HepG2 (cell line): ENCODE results near the gene PSMD2. TPM values are rescaled to one million over a fixed set of nuclear protein-coding genes. Genes with fewer than 3 reads are reported as not detected.

Experiments used
- AHR ChIP-seq: IDR thresholded peaks from 2 replicates; pipeline ENCODE4 v1.6.1; 2018; ENCODE audit warnings: missing genetic modification reagents, missing compliant biosample characterization
- BORCS8-MEF2B ChIP-seq: sonication (generic); formaldehyde crosslinking; IDR thresholded peaks from 2 replicates; pipeline ENCODE4 v1.8.0; 2022; ENCODE audit warnings: mild to moderate bottlenecking, missing genetic modification reagents
- CENPX ChIP-seq: sonication (generic); formaldehyde crosslinking; IDR thresholded peaks from 2 replicates; pipeline ENCODE4 v1.9.0; 2021; ENCODE audit warnings: mild to moderate bottlenecking, missing genetic modification reagents, moderate library complexity
- KAT7 ChIP-seq: IDR thresholded peaks from 2 replicates; pipeline ENCODE4 v1.6.1; 2018; ENCODE audit warnings: borderline replicate concordance, missing compliant biosample characterization
- KLF15 ChIP-seq: sonication (generic); formaldehyde crosslinking; IDR thresholded peaks from 2 replicates; pipeline ENCODE4 v1.8.1; 2023; ENCODE audit warnings: borderline replicate concordance, mild to moderate bottlenecking, inconsistent platforms, missing genetic modification reagents, mixed read lengths
- MEIS2 ChIP-seq: sonication (generic); formaldehyde crosslinking; IDR thresholded peaks from 2 replicates; pipeline ENCODE4 v1.9.0; 2021; ENCODE audit warnings: mild to moderate bottlenecking, missing genetic modification reagents
- NBN ChIP-seq: fragments of 450-650 bp; conservative IDR thresholded peaks from 2 replicates; pipeline ENCODE4 v1.6.1; 2017
- NR2F6 ChIP-seq, 2 experiments: IDR thresholded peaks; 2 replicates each; pipeline ENCODE4 v1.6.1; 2016; ENCODE audit warnings: antibody characterized with exemption in 1 of 2, mild to moderate bottlenecking in 1 of 2
- PHF8 ChIP-seq: sonication (generic); formaldehyde crosslinking; IDR thresholded peaks from 2 replicates; pipeline ENCODE4 v1.5.0; 2020; ENCODE audit warnings: missing genetic modification reagents
- POLR2A ChIP-seq, 2 experiments: IDR thresholded peaks; 2 replicates each; pipeline ENCODE4 v1.6.1; 2011; ENCODE audit warnings: low read depth in 2 of 2, low read length in 2 of 2, mild to moderate bottlenecking in 1 of 2, moderate library complexity in 1 of 2; ENCODE audit not compliant: insufficient read depth in 1 of 2
- RFX1 ChIP-seq: fragments of 450-650 bp; IDR thresholded peaks from 2 replicates; pipeline ENCODE4 v1.6.1; 2017
- STAG1 ChIP-seq: sonication (generic); formaldehyde crosslinking; IDR thresholded peaks from 2 replicates; pipeline ENCODE4 v1.4.0; 2020; ENCODE audit warnings: missing genetic modification reagents
- TBL1XR1 ChIP-seq: fragments of 150-350 bp; IDR thresholded peaks from 2 replicates; pipeline ENCODE4 v1.6.1; 2014; ENCODE audit warnings: borderline replicate concordance, low read length; ENCODE audit not compliant: partially characterized antibody
- ZBTB7A ChIP-seq: sonication (generic); formaldehyde crosslinking; IDR thresholded peaks from 2 replicates; pipeline ENCODE4 v1.8.0; 2022; ENCODE audit warnings: mild to moderate bottlenecking, missing genetic modification reagents
- ZFP1 ChIP-seq: IDR thresholded peaks from 2 replicates; pipeline ENCODE4 v1.6.1; 2016
- ZNF136 ChIP-seq: sonication (generic); formaldehyde crosslinking; IDR thresholded peaks from 2 replicates; pipeline ENCODE4 v1.8.1; 2022; ENCODE audit warnings: low read depth, mild to moderate bottlenecking, moderate library complexity, missing genetic modification reagents
- ZNF292 ChIP-seq: sonication (generic); formaldehyde crosslinking; IDR thresholded peaks from 2 replicates; pipeline ENCODE4 v1.8.1; 2022; ENCODE audit warnings: mild to moderate bottlenecking, low read depth, missing genetic modification reagents, borderline replicate concordance
- ZNF383 ChIP-seq: sonication (generic); formaldehyde crosslinking; IDR thresholded peaks from 2 replicates; pipeline ENCODE4 v1.4.0; 2020; ENCODE audit warnings: missing genetic modification reagents, mild to moderate bottlenecking, borderline replicate concordance
- ZNF547 ChIP-seq: sonication (generic); formaldehyde crosslinking; IDR thresholded peaks from 2 replicates; pipeline ENCODE4 v1.5.1; 2020; ENCODE audit warnings: mild to moderate bottlenecking, missing genetic modification reagents
- ZNF556 ChIP-seq: sonication (generic); formaldehyde crosslinking; IDR thresholded peaks from 2 replicates; pipeline ENCODE4 v1.4.0; 2020; ENCODE audit warnings: mild to moderate bottlenecking, missing genetic modification reagents, borderline replicate concordance
- ZNF747 ChIP-seq: sonication (generic); formaldehyde crosslinking; IDR thresholded peaks from 2 replicates; pipeline ENCODE4 v1.8.1; 2023; ENCODE audit warnings: missing genetic modification reagents, mild to moderate bottlenecking, borderline replicate concordance
- ZNF75D ChIP-seq: sonication (generic); formaldehyde crosslinking; IDR thresholded peaks from 2 replicates; pipeline ENCODE4 v1.8.1; 2023; ENCODE audit warnings: missing genetic modification reagents, mild to moderate bottlenecking, borderline replicate concordance
- ZNF777 ChIP-seq: sonication (generic); formaldehyde crosslinking; IDR thresholded peaks from 2 replicates; pipeline ENCODE4 v1.4.0; 2020; ENCODE audit warnings: missing genetic modification reagents
- ZNF792 ChIP-seq: IDR thresholded peaks from 2 replicates; pipeline ENCODE4 v1.6.1; 2016
- polyA plus RNA-seq, 8 experiments: library from polyadenylated mRNA; depleted of rRNA in 3 of 8; stranded (reverse) in 7 of 8; unstranded in 1 of 8; fragments of >200 nt; fragmentation: Illumina TruSeq in 4 of 8; extraction: Trizol in 4 of 8; gene quantifications; 2 replicates each; pipeline versions ENCODE4 v1.2.1 to v1.2.3, GENCODE V29; 2011 to 2016; ENCODE audit warnings: low read depth in 4 of 8, missing spikeins in 1 of 8, mixed read lengths in 1 of 8; ENCODE audit not compliant: insufficient read depth in 1 of 8
- total RNA-seq, 5 experiments: library from RNA; depleted of rRNA; stranded (reverse); fragments of >200 nt; fragmentation: Illumina TruSeq; extraction: Trizol; gene quantifications; 2 replicates each; pipeline ENCODE4 v1.2.3, GENCODE V29; 2016; ENCODE audit warnings: low read depth in 1 of 5
- TF ChIP-seq, protein P1 (sequence below): sonication (generic); formaldehyde crosslinking; IDR thresholded peaks from 2 replicates; pipeline ENCODE4 v1.4.0; 2020; ENCODE audit warnings: missing genetic modification reagents
- TF ChIP-seq, protein P2 (sequence below): sonication (generic); formaldehyde crosslinking; IDR thresholded peaks from 2 replicates; pipeline ENCODE4 v1.4.0; 2020; ENCODE audit warnings: missing genetic modification reagents, mild to moderate bottlenecking, borderline replicate concordance
- TF ChIP-seq, protein P3 (sequence below): sonication (generic); formaldehyde crosslinking; IDR thresholded peaks from 2 replicates; pipeline ENCODE4 v1.5.0; 2020; ENCODE audit warnings: missing genetic modification reagents
- TF ChIP-seq, protein P4 (sequence below): sonication (generic); formaldehyde crosslinking; IDR thresholded peaks from 2 replicates; pipeline ENCODE4 v1.8.1; 2023; ENCODE audit warnings: mild to moderate bottlenecking, missing genetic modification reagents

Gene PSMD2
- total and polyA plus RNA-seq, 2 of the 13 experiments (the other 11 are each of a cell fraction or from before 2014, with no cell fraction given) = 125 to 200 TPM

DNA sequence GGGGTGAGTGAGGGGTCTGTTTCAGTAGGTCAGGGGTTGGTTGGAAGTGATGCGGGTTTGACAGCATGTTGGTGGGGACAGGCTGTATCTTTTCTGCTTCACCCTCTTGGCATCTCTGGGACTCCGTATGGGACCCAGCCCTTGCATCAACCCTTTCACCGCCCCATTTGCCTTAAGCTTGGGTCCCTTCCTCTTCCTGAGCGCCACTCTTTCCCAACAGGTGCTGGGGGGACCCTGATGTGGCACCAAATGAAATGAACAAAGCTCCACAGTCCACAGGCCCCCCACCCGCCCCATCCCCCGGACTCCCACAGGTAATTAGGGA, 16.5 kb downstream of the PSMD2 start (continued):
- TF ChIP-seq KAT7 (CRISPR knock-in tag) = 0 out of 2 replicates have a peak, but pooled peaks have one; percentile 1
- no peak for TF ChIP-seq ZBTB7A (CRISPR knock-in tag)
- 0 out of 4 replicates have a peak, but pooled peaks have one; percentile 1 to 35 for TF ChIP-seq POLR2A (IDR thresholded peaks at IDR 0.05; ENCODE audit: insufficient read depth in 1 of 2, low read depth in 2 of 2, low read length in 2 of 2)
- TF ChIP-seq RFX1 = no peak
- no peak for TF ChIP-seq CENPX (CRISPR knock-in tag)
- TF ChIP-seq PHF8 (CRISPR knock-in tag) = peak; percentile 4; the same call in 1 of the 2 replicates
- no peak for TF ChIP-seq AHR
- TF ChIP-seq ZNF792 (CRISPR knock-in tag) = no peak
- TF ChIP-seq ZNF136 = no peak
- TF ChIP-seq TBL1XR1 = no peak
- TF ChIP-seq, protein P1, sequence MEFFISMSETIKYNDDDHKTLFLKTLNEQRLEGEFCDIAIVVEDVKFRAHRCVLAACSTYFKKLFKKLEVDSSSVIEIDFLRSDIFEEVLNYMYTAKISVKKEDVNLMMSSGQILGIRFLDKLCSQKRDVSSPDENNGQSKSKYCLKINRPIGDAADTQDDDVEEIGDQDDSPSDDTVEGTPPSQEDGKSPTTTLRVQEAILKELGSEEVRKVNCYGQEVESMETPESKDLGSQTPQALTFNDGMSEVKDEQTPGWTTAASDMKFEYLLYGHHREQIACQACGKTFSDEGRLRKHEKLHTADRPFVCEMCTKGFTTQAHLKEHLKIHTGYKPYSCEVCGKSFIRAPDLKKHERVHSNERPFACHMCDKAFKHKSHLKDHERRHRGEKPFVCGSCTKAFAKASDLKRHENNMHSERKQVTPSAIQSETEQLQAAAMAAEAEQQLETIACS (CRISPR knock-in tag) = no peak
- TF ChIP-seq, protein P2, sequence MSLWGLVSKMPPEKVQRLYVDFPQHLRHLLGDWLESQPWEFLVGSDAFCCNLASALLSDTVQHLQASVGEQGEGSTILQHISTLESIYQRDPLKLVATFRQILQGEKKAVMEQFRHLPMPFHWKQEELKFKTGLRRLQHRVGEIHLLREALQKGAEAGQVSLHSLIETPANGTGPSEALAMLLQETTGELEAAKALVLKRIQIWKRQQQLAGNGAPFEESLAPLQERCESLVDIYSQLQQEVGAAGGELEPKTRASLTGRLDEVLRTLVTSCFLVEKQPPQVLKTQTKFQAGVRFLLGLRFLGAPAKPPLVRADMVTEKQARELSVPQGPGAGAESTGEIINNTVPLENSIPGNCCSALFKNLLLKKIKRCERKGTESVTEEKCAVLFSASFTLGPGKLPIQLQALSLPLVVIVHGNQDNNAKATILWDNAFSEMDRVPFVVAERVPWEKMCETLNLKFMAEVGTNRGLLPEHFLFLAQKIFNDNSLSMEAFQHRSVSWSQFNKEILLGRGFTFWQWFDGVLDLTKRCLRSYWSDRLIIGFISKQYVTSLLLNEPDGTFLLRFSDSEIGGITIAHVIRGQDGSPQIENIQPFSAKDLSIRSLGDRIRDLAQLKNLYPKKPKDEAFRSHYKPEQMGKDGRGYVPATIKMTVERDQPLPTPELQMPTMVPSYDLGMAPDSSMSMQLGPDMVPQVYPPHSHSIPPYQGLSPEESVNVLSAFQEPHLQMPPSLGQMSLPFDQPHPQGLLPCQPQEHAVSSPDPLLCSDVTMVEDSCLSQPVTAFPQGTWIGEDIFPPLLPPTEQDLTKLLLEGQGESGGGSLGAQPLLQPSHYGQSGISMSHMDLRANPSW = no peak
- no peak for TF ChIP-seq ZFP1
- no peak for TF ChIP-seq ZNF292 (CRISPR knock-in tag)
- TF ChIP-seq NBN = no peak
- 0 out of 2 replicates have a peak, but pooled peaks have one; percentile 44 for TF ChIP-seq ZNF556 (CRISPR knock-in tag)
- no peak for TF ChIP-seq ZNF75D (CRISPR knock-in tag)
- no peak for TF ChIP-seq STAG1
- TF ChIP-seq, protein P3, sequence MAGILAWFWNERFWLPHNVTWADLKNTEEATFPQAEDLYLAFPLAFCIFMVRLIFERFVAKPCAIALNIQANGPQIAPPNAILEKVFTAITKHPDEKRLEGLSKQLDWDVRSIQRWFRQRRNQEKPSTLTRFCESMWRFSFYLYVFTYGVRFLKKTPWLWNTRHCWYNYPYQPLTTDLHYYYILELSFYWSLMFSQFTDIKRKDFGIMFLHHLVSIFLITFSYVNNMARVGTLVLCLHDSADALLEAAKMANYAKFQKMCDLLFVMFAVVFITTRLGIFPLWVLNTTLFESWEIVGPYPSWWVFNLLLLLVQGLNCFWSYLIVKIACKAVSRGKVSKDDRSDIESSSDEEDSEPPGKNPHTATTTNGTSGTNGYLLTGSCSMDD (CRISPR knock-in tag) = no peak
- TF ChIP-seq NR2F6 (IDR thresholded peaks at IDR 0.05) = no peak
- TF ChIP-seq NR2F6 (CRISPR knock-in tag; IDR thresholded peaks at IDR 0.05) = no peak
- TF ChIP-seq KLF15 = no peak
- TF ChIP-seq MEIS2 (CRISPR knock-in tag) = 0 out of 2 replicates have a peak, but pooled peaks have one; percentile 16
- no peak for TF ChIP-seq ZNF747
- TF ChIP-seq ZNF547 (CRISPR knock-in tag) = no peak
- 0 out of 2 replicates have a peak, but pooled peaks have one; percentile 15 for TF ChIP-seq ZNF777 (CRISPR knock-in tag)
- no peak for TF ChIP-seq BORCS8-MEF2B (CRISPR knock-in tag)
- no peak for TF ChIP-seq ZNF383 (CRISPR knock-in tag)
- TF ChIP-seq, protein P4, sequence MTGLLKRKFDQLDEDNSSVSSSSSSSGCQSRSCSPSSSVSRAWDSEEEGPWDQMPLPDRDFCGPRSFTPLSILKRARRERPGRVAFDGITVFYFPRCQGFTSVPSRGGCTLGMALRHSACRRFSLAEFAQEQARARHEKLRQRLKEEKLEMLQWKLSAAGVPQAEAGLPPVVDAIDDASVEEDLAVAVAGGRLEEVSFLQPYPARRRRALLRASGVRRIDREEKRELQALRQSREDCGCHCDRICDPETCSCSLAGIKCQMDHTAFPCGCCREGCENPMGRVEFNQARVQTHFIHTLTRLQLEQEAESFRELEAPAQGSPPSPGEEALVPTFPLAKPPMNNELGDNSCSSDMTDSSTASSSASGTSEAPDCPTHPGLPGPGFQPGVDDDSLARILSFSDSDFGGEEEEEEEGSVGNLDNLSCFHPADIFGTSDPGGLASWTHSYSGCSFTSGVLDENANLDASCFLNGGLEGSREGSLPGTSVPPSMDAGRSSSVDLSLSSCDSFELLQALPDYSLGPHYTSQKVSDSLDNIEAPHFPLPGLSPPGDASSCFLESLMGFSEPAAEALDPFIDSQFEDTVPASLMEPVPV = no peak
